WTC11 (cell line): ENCODE data around the gene PDE8B.

Experiments
- CREB1 ChIP-seq: sonication (generic); formaldehyde crosslinking; IDR thresholded peaks from 2 replicates; pipeline ENCODE4 v1.8.0; 2023; ENCODE audit warnings: mild to moderate bottlenecking, missing genetic modification reagents
- FOXJ3 ChIP-seq: sonication (generic); formaldehyde crosslinking; IDR thresholded peaks from 2 replicates; pipeline ENCODE4 v1.9.0; 2021; ENCODE audit warnings: missing genetic modification reagents, mild to moderate bottlenecking, borderline replicate concordance
- FOXP1 ChIP-seq: sonication (generic); formaldehyde crosslinking; IDR thresholded peaks from 2 replicates; pipeline ENCODE4 v1.8.0; 2022; ENCODE audit warnings: missing genetic modification reagents, mild to moderate bottlenecking, moderate library complexity, borderline replicate concordance
- NR2C2 ChIP-seq: sonication (generic); formaldehyde crosslinking; IDR thresholded peaks from 2 replicates; pipeline ENCODE4 v1.8.0; 2022; ENCODE audit warnings: mild to moderate bottlenecking, missing genetic modification reagents
- SMAD3 ChIP-seq: sonication (generic); formaldehyde crosslinking; IDR thresholded peaks from 2 replicates; pipeline ENCODE4 v1.8.0; 2022; ENCODE audit warnings: missing genetic modification reagents, mild to moderate bottlenecking, borderline replicate concordance
- TP53 ChIP-seq: sonication (generic); formaldehyde crosslinking; IDR thresholded peaks from 2 replicates; pipeline ENCODE4 v1.8.1; 2023; ENCODE audit warnings: mild to moderate bottlenecking, missing genetic modification reagents
- ZBTB21 ChIP-seq: sonication (generic); formaldehyde crosslinking; IDR thresholded peaks from 2 replicates; pipeline ENCODE4 v1.8.1; 2023; ENCODE audit warnings: mild to moderate bottlenecking, missing genetic modification reagents, borderline replicate concordance
- ZNF138 ChIP-seq: sonication (generic); formaldehyde crosslinking; conservative IDR thresholded peaks from 2 replicates; pipeline ENCODE4 v1.8.1; 2022; ENCODE audit warnings: mild to moderate bottlenecking, moderate library complexity, missing genetic modification reagents
- ZNF263 ChIP-seq: sonication (generic); formaldehyde crosslinking; IDR thresholded peaks from 2 replicates; pipeline ENCODE4 v1.8.1; 2022; ENCODE audit warnings: low read depth, mild to moderate bottlenecking, moderate library complexity, missing genetic modification reagents
- ZNF416 ChIP-seq: fragments of 250-450 bp; sonication (Bioruptor Pico); IDR thresholded peaks from 2 replicates; pipeline ENCODE4 v1.9.0; 2021; ENCODE audit warnings: mild to moderate bottlenecking, inconsistent platforms
- ZNF423 ChIP-seq: fragments of 250-450 bp; sonication (Bioruptor Pico); IDR thresholded peaks from 2 replicates; pipeline ENCODE4 v2.1.2; 2022; ENCODE audit warnings: mild to moderate bottlenecking, moderate library complexity
- TF ChIP-seq, protein P1 (sequence below): fragments of 200-600 bp; IDR thresholded peaks from 2 replicates; pipeline ENCODE4 v1.8.0; 2022; ENCODE audit warnings: antibody characterized with exemption
- TF ChIP-seq, protein P2 (sequence below): sonication (generic); formaldehyde crosslinking; IDR thresholded peaks from 2 replicates; pipeline ENCODE4 v1.8.1; 2022; ENCODE audit warnings: mild to moderate bottlenecking, missing genetic modification reagents, moderate library complexity, borderline replicate concordance

DNA sequence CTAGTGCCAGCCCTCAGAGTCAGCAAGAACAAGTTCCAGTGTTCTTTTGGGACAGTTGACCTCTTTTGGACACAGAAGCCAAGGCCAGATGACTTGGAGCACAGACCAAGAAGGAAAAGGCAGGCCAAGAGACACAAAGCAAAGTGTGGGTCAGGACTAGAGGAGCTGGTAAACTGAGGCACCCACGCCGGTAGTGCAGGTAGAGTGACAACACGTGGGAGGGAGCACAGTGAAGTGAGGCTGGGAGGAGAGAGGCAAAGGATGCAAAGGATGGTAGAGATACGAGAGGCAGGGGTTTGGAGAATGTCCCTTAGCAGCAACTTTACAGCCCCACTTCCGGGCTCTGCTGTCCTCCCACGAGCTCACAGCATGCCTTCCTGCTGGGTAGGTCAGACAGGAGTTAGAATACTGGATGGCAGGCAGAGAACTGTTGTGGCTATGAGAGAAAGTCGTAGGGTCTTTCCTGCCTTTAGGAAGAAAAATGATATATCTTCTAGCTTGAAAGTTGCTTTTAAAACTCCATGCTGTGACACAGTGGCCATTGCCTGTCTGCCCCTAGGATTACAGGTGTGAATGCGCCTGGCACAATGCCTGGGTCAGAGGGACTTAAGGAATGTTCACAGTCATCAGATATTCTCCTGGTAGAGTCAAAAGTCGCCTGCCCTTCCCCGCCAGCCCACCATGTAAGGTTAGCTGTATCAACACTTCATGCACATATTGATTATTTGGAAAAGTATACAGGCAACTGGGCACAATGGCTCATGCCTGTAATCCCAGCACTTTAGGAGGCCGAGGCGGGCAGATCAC lies 97.9 kb downstream of the PDE8B start:
- TF ChIP-seq, protein P1, sequence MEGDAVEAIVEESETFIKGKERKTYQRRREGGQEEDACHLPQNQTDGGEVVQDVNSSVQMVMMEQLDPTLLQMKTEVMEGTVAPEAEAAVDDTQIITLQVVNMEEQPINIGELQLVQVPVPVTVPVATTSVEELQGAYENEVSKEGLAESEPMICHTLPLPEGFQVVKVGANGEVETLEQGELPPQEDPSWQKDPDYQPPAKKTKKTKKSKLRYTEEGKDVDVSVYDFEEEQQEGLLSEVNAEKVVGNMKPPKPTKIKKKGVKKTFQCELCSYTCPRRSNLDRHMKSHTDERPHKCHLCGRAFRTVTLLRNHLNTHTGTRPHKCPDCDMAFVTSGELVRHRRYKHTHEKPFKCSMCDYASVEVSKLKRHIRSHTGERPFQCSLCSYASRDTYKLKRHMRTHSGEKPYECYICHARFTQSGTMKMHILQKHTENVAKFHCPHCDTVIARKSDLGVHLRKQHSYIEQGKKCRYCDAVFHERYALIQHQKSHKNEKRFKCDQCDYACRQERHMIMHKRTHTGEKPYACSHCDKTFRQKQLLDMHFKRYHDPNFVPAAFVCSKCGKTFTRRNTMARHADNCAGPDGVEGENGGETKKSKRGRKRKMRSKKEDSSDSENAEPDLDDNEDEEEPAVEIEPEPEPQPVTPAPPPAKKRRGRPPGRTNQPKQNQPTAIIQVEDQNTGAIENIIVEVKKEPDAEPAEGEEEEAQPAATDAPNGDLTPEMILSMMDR: no peak
- TF ChIP-seq CREB1: no peak
- no peak for TF ChIP-seq ZBTB21 (CRISPR knock-in tag)
- TF ChIP-seq TP53 (CRISPR knock-in tag): no peak
- TF ChIP-seq ZNF138: no peak
- TF ChIP-seq, protein P2, sequence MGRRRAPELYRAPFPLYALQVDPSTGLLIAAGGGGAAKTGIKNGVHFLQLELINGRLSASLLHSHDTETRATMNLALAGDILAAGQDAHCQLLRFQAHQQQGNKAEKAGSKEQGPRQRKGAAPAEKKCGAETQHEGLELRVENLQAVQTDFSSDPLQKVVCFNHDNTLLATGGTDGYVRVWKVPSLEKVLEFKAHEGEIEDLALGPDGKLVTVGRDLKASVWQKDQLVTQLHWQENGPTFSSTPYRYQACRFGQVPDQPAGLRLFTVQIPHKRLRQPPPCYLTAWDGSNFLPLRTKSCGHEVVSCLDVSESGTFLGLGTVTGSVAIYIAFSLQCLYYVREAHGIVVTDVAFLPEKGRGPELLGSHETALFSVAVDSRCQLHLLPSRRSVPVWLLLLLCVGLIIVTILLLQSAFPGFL: no peak
- no peak for TF ChIP-seq NR2C2
- no peak for TF ChIP-seq ZNF423 (CRISPR knock-in tag)
- no peak for TF ChIP-seq FOXJ3 (CRISPR knock-in tag)
- no peak for TF ChIP-seq ZNF416
- no peak for TF ChIP-seq SMAD3 (CRISPR knock-in tag)
- no peak for TF ChIP-seq ZNF263 (CRISPR knock-in tag)
- TF ChIP-seq FOXP1 (CRISPR knock-in tag): no peak
